Measurements from ENCODE around the gene AUTS2. TPM values are rescaled to one million over a fixed set of nuclear protein-coding genes. Genes with fewer than 3 reads are reported as not detected.

AUTS2 gene
- total and polyA plus RNA-seq, 2 of the 8 experiments (the other 6 are each of a cell fraction or from before 2014, with no cell fraction given), result 25.9 to 101 TPM

- H3K56ac ChIP-seq (replicated peaks; ENCODE audit: insufficient read length, low read depth, low read length), result no peak overlapping the region
- no peaks in the 10 kb centered on the region for H3K79me2 ChIP-seq (ENCODE audit: control insufficient read depth in 1 of 2, insufficient read depth in 2 of 2, low read length in 2 of 2)
- no peak overlapping the region for H3K18ac ChIP-seq (ENCODE audit: extremely low read depth, low read length)
- H3K79me1 ChIP-seq (ENCODE audit: low read depth, low read length), result no peaks in the 10 kb centered on the region; the same call in 1 of the 2 replicates
- H3K36me3 ChIP-seq (ENCODE audit: control insufficient read depth in 2 of 4, insufficient read depth in 4 of 4, low read length in 3 of 4), result peaks cover 5 to 43% (median 20%) of the 10 kb centered on the region in 4 experiments
- no peak overlapping the region for H3K23ac ChIP-seq (ENCODE audit: insufficient read length)
- H4K20me1 ChIP-seq (replicated peaks in 1 of 2; ENCODE audit: control insufficient read depth in 1 of 2, insufficient read depth in 2 of 2, low read length in 2 of 2), result peaks cover 3% of the 10 kb centered on the region in 2 experiments
- H3K4me1 ChIP-seq (replicated peaks in 1 of 4; ENCODE audit: control insufficient read depth in 3 of 4, insufficient read depth in 4 of 4, low read length in 3 of 4), result no peaks in the 10 kb centered on the region; a peak in 2 of 7 replicates
- H2BK15ac ChIP-seq (ENCODE audit: low read length), result no peak overlapping the region
- H2BK12ac ChIP-seq (ENCODE audit: low read depth, low read length), result no peak overlapping the region
- H3K4me3 ChIP-seq (ENCODE audit: extremely low read depth in 1 of 4, insufficient read depth in 2 of 4, low read depth in 3 of 4, low read length in 4 of 4), result no peak overlapping the region
- H2BK20ac ChIP-seq (ENCODE audit: low read length), result no peak overlapping the region
- no peaks in the 10 kb centered on the region for H3K27me3 ChIP-seq (replicated peaks in 1 of 4; ENCODE audit: control insufficient read depth in 3 of 4, extremely low read depth in 1 of 4, insufficient read depth in 3 of 4, low read length in 3 of 4)
- no peak overlapping the region for H4K8ac ChIP-seq (ENCODE audit: extremely low read depth, insufficient read depth, low read length)
- no peak overlapping the region for H2AK5ac ChIP-seq (ENCODE audit: low read depth, low read length)
- no peak for DNase-seq (ENCODE audit: low read depth in 1 of 2, low spot score in 2 of 2)
- no peak overlapping the region for H3K14ac ChIP-seq (ENCODE audit: insufficient read length)
- H3K4me2 ChIP-seq (ENCODE audit: insufficient read depth in 1 of 2, low read depth in 2 of 2, low read length in 2 of 2), result no peak overlapping the region
- H3K9me3 ChIP-seq (ENCODE audit: insufficient read depth in 2 of 2, low read depth in 1 of 2, low read length in 1 of 2), result peaks cover 0 to 3% of the 10 kb centered on the region in 2 experiments; a peak in 1 of 4 replicates
- no peak overlapping the region for H4K5ac ChIP-seq (ENCODE audit: insufficient read length, low read depth, low read length)
- H3K9ac ChIP-seq (replicated peaks in 1 of 4; ENCODE audit: extremely low read depth in 1 of 4, low read depth in 3 of 4, low read length in 3 of 4), result no peak overlapping the region
- 91% methylated on average over 8 of the region's 8 CpGs; no CpG with 5 or more reads in 1 of the 2 experiments for WGBS, 2 experiments (ENCODE audit: extremely low coverage in 1 of 2, insufficient coverage in 1 of 2, insufficient read length in 1 of 2, insufficient replicate concordance in 2 of 2, low coverage in 1 of 2, low lambda C conversion rate in 2 of 2, missing lambda C conversion rate in 1 of 2)
- ChIA-PET POLR2A (ENCODE audit: partially characterized antibody) (interaction anchor here (1.6 kb wide), 1 partner anchor 13 kb away, joined by 6 read pairs; no protein-coding TSS in a partner anchor), CTCF (ENCODE audit: partially characterized antibody) (interaction anchor here (1.0 to 1.9 kb wide), 3 partner anchors 14 to 275 kb away, joined by 3 to 4 read pairs (median 3); no protein-coding TSS in a partner anchor)
- H2BK120ac ChIP-seq (replicated peaks; ENCODE audit: low read depth, low read length), result no peak overlapping the region
- no peak for FAIRE-seq
- no peak overlapping the region for H2AFZ ChIP-seq (ENCODE audit: low read length)
- H3K27ac ChIP-seq (ENCODE audit: low read depth, low read length), result no peak overlapping the region
- H3K23me2 ChIP-seq (ENCODE audit: low read depth, low read length), result no peaks in the 10 kb centered on the region
- TF ChIP-seq YY1 (IDR thresholded peaks at IDR 0.05; ENCODE audit: low read depth, low read length) (no peak), POLR2A (IDR thresholded peaks at IDR 0.05; ENCODE audit: control extremely low read depth in 1 of 2, low read depth in 2 of 2, low read length in 2 of 2) (peak in 1 of 2 experiments; percentile 22; a peak in 1 of 3 replicates), TAF7 (optimal IDR thresholded peaks at IDR 0.05; ENCODE audit: borderline replicate concordance, low read depth, low read length) (no peak), ATF2 (IDR thresholded peaks at IDR 0.05; ENCODE audit: low read length) (no peak), SP2 (IDR thresholded peaks at IDR 0.05; ENCODE audit: low read length) (no peak), POLR2AphosphoS5 (IDR thresholded peaks at IDR 0.05; ENCODE audit: low read depth, low read length) (peak; percentile 67)
- no peak overlapping the region for H2BK5ac ChIP-seq (ENCODE audit: low read depth, low read length)
- H3K4ac ChIP-seq (replicated peaks; ENCODE audit: insufficient read length, low read depth, low read length), result no peak overlapping the region
- H4K91ac ChIP-seq (replicated peaks; ENCODE audit: insufficient read length, low read length), result no peak overlapping the region
Observed at GRCh38 chr7:70794962-70795361, 1196.7 kb downstream of the AUTS2 start.
